Muscle layer of colon (tissue), 2 donors: ENCODE measurements around the gene KLF16.
"Not testable (repeated sequence)": the region's sequence is repeated elsewhere in the genome, so short reads cannot be mapped to it uniquely, and the experiment has no call there.

Experiments
- H3K27ac ChIP-seq: one replicate; pipeline ENCODE4 v1.7.0; 2013; ENCODE audit warnings: low read depth, mild to moderate bottlenecking, low read length, moderate library complexity
- H3K27me3 ChIP-seq, 2 donors: one replicate each; pipeline ENCODE4 v1.7.0; 2013; ENCODE audit warnings: low read length in 2 of 2, mild to moderate bottlenecking in 2 of 2; ENCODE audit not compliant: insufficient read depth in 2 of 2, control insufficient read depth in 1 of 2
- H3K36me3 ChIP-seq: one replicate; pipeline ENCODE4 v1.7.0; 2013; ENCODE audit warnings: mild to moderate bottlenecking, low read length; ENCODE audit not compliant: insufficient read depth
- H3K4me1 ChIP-seq: one replicate; pipeline ENCODE4 v1.7.0; 2013; ENCODE audit warnings: mild to moderate bottlenecking, low read length; ENCODE audit not compliant: insufficient read depth
- H3K4me3 ChIP-seq, 2 donors: one replicate each; pipeline ENCODE4 v1.7.0; 2013; ENCODE audit warnings: low read length in 2 of 2, low read depth in 1 of 2, mild to moderate bottlenecking in 1 of 2, moderate library complexity in 1 of 2
- H3K9ac ChIP-seq: one replicate; pipeline ENCODE4 v1.7.0; 2013; ENCODE audit warnings: low read length
- H3K9me3 ChIP-seq: one replicate; pipeline ENCODE4 v1.7.0; 2013; ENCODE audit warnings: mild to moderate bottlenecking, low read length
- donor health status: abdominal sarcoma.
- donor health status: Adenocarcinoma of cecum.

The KLF16 gene

DNA sequence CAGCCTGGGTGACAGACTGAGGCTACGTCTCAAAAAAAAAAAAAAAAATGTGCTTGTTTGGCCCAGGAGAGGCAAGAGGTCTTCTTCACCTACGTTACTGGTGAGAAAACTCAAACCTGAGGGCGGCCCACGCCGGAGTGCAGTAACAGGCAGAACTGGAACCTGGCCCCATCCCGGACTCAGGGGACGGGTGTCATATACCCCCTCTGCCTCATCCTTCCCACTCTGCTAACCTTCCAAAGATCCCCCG, 41.4 kb upstream of the KLF16 start:
- H3K27me3 ChIP-seq, result no peaks in the 10 kb centered on the region
- H3K36me3 ChIP-seq, result no peaks in the 10 kb centered on the region
- no peak overlapping the region for H3K27ac ChIP-seq
- no peaks in the 10 kb centered on the region for H3K9me3 ChIP-seq
- peak overlapping the region in 1 of 2 donors; percentile 29 for H3K4me3 ChIP-seq
- H3K9ac ChIP-seq, result no peak overlapping the region
- peaks cover 5% of the 10 kb centered on the region for H3K4me1 ChIP-seq

DNA sequence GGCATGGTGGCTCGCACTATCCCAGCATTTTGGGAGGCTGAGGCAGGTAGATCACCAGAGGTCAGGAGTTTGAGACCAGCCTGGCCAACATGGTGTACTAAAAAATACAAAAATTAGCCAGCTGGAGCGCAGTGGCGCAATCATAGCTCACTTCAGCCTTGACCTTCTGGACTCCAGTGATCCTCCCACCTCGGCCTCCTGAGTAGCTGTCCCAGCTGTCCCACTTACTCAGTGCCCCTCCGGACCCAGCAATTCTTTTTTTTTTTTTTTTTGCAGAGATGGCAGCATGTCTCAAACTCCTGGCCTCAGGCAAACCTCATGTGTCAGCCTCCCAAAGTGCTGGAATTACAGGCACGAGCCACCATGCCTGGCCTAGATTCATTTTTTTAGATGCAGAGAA, 39.5 kb upstream of the KLF16 start:
- H3K4me1 ChIP-seq, result peaks cover 5% of the 10 kb centered on the region
- no peaks in the 10 kb centered on the region for H3K27me3 ChIP-seq

DNA sequence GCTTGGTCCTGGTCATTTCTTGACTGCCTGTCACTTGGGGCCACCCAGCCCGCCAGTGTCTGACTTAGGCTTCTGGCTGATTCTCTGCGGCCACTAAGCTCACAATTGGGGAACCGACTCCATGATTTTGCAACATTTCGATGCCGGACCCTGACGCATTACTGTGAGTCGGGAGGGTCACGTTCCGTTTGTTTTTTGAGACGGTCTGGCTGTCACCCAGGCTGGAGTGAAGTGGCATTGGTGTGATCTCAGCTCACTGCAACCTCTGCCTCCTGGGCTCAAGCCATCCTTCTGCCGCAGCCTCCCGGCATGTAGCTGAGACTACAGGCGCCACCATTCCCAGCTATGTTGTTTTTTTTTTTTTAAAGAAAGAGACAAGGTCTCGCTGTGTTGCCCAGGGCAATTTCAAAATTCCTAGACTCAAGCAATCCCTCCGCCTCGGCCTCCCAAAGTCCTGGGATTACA, 38.6 kb upstream of the KLF16 start:
- no peaks in the 10 kb centered on the region for H3K27me3 ChIP-seq
- no peaks in the 10 kb centered on the region for H3K9me3 ChIP-seq
- peaks cover 10% of the 10 kb centered on the region for H3K4me1 ChIP-seq
- no peaks in the 10 kb centered on the region for H3K36me3 ChIP-seq
- H3K9ac ChIP-seq, result no peak overlapping the region
- H3K4me3 ChIP-seq, result no peak overlapping the region
- H3K27ac ChIP-seq, result no peak overlapping the region

More for the DNA sequence above, 39.5 kb upstream of the KLF16 start:
- Histone ChIP-seq H3K4me3 (no peak overlapping the region), H3K9me3 (no peaks in the 10 kb centered on the region), H3K27ac (no peak overlapping the region), H3K9ac (no peak overlapping the region), H3K36me3 (no peaks in the 10 kb centered on the region)

DNA sequence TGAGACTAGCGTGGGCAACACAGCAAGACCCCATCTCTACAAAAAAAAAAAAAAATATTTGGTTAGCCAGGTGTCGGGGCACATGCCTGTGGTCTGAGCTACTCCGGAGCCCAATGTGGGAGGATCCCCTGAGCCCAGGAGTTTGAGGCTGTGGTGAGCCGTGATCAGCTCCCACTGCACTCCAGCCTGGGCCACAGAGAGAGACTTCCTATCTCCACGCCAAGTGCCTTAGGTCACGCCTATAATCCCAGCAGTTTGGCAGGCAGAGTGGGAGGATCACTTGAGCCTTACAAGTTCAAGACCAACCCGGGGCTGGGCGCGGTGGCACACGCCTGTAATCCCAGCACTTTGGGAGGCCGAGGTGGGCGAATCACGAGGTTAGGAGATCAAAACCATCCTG, 33.1 kb upstream of the KLF16 start:
- H3K4me3 ChIP-seq, result no peak overlapping the region

DNA sequence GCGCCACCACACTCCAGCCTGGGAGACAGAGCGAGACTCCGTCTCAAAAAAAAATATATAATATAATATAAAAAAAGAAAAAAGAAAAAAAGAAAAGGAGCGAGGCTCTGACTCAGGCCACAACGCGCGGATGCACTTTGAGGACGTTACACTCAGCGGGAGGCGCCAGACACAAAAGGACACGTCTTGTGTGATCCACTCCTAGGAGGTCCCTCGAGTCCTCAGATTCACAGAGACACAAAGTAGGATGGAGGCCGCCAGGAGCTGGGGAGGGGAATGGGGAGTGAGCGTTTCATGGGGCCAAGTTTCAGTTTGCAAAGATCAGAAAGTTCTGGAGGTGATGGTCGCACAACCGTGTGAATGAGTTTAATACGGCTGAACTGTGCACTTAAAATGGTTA, 30.4 kb upstream of the KLF16 start:
- Histone ChIP-seq H3K9me3 (no peaks in the 10 kb centered on the region), H3K36me3 (no peaks in the 10 kb centered on the region), H3K9ac (no peak overlapping the region), H3K27ac (no peak overlapping the region), H3K4me3 (no peak overlapping the region), H3K4me1 (peaks cover 5% of the 10 kb centered on the region), H3K27me3 (no peaks in the 10 kb centered on the region)

More for the DNA sequence above, 33.1 kb upstream of the KLF16 start:
- peaks cover 5% of the 10 kb centered on the region for H3K4me1 ChIP-seq
- H3K27me3 ChIP-seq, result no peaks in the 10 kb centered on the region
- H3K9ac ChIP-seq, result no peak overlapping the region
- H3K9me3 ChIP-seq, result no peaks in the 10 kb centered on the region
- no peak overlapping the region for H3K27ac ChIP-seq
- no peaks in the 10 kb centered on the region for H3K36me3 ChIP-seq

DNA sequence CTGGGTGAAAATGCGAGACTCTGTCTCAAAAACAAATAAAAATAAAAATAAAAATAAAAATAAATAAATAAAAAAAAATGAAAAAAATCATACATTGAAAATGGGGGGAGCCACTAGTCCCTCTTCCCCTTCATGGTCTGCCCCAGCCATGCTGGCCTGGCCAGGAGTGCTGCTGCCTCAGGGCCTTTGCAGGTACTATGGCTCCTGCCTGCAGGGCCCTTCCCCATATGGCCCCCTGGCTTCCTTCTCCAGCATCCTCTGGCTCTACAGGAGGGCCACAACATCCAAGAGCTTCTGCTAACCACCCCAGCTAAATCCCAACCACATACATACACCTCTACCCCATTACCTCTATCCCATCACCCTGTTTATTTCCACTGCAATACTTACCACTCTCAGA, 26.5 kb upstream of the KLF16 start:
- Histone ChIP-seq H3K4me3 (no peak overlapping the region), H3K36me3 (no peaks in the 10 kb centered on the region), H3K4me1 (no peaks in the 10 kb centered on the region), H3K9me3 (no peaks in the 10 kb centered on the region), H3K27ac (no peak overlapping the region), H3K9ac (no peak overlapping the region), H3K27me3 (no peaks in the 10 kb centered on the region)

DNA sequence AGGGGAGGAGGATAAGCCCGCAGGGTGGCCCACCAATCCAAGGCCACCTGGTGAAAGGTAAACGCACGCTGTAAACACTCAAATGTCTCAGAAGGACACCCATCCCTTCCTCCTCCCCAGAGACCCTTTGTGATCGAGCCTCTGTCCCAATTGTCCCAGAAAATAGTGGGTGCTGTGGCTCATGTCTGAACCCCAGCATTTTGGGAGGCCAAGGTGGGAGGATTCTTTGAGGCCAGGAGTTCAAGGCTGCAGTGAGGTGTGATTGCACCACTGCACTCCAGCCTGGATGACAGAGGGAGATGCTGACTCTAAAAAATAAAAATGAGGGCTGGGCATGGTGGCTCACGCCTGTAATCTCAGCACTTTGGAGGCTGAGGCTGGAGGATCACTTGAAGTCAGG, 25.0 kb upstream of the KLF16 start:
- H3K4me3 ChIP-seq, result no peak overlapping the region
- no peaks in the 10 kb centered on the region for H3K9me3 ChIP-seq
- no peaks in the 10 kb centered on the region for H3K27me3 ChIP-seq
- H3K27ac ChIP-seq, result no peak overlapping the region
- H3K9ac ChIP-seq, result no peak overlapping the region
- no peaks in the 10 kb centered on the region for H3K36me3 ChIP-seq
- H3K4me1 ChIP-seq, result peaks cover 12% of the 10 kb centered on the region

DNA sequence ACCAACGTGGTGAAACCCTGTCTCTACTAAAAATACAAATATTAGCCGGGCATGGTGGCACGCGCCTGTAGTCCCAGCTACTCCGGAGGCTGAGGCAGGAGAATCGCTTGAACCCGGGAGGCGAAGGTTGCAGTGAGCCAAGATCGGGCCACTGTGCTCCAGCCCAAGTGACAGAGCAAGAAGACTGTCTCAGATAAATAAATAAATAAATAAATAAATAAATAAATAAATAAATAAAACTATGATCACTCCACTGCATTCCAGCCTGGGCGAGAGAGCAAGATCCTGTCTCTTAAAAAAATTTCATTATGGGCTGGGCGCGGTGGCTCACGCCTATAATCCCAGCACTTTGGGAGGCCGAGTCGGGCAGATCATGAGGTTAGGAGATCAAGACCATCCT, 23.0 kb upstream of the KLF16 start:
- H3K4me3 ChIP-seq, H3K9ac ChIP-seq, H3K27ac ChIP-seq, H3K9me3 ChIP-seq, H3K36me3 ChIP-seq, H3K27me3 ChIP-seq: not testable (repeated sequence)
- H3K4me1 ChIP-seq, result peaks cover 27% of the 10 kb centered on the region

DNA sequence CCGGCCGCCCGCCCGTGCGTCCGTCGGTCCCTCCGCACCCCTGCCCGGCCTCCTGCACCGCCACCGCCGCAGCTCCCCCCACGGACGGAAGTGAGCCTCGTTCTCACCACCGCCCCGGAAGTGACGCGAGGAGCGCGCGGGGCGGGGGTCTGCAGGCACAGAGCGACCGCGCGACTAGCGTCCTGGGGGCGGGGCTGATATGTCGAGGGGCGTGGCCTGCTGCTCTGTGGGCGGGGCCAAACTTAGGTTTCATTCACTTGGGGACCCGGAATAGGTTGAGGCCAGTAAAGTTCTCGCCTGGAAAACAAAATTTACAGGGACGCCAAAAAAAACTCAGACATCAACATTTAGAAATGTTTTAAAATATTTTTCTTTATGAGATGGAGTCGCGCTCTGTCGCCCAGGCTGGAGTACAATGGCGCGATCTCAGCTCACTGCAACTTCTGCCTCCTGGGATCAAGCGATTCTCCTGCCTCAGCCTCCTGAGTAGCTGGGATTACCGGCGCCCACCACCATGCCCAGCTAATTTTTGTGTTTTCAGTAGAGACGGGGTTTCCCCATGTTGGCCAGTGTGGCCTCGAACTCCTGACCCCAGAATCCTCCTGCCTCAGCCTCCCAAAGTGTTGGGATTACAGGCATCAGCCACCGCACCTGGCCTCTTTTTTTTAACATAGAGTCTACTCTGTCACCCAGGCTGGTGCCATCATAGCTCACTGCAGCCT, 22.2 kb upstream of the KLF16 start, which contains the start of gene ABHD17A:
TSS of gene ABHD17A (minus strand) at position 99 of the 722 bp plus-strand sequence. CDS start 3,930 bp downstream, outside the sequence.
- H3K4me1 ChIP-seq, result peaks cover 27% of the 10 kb centered on the region
- peak within 1 kb of the TSS; percentile 77 to 94 for H3K4me3 ChIP-seq
- H3K27ac ChIP-seq, result peak within 1 kb of the TSS; percentile 87
- peak within 1 kb of the TSS; percentile 82 for H3K9ac ChIP-seq
- H3K27me3 ChIP-seq, H3K36me3 ChIP-seq, H3K9me3 ChIP-seq: not testable (repeated sequence)

DNA sequence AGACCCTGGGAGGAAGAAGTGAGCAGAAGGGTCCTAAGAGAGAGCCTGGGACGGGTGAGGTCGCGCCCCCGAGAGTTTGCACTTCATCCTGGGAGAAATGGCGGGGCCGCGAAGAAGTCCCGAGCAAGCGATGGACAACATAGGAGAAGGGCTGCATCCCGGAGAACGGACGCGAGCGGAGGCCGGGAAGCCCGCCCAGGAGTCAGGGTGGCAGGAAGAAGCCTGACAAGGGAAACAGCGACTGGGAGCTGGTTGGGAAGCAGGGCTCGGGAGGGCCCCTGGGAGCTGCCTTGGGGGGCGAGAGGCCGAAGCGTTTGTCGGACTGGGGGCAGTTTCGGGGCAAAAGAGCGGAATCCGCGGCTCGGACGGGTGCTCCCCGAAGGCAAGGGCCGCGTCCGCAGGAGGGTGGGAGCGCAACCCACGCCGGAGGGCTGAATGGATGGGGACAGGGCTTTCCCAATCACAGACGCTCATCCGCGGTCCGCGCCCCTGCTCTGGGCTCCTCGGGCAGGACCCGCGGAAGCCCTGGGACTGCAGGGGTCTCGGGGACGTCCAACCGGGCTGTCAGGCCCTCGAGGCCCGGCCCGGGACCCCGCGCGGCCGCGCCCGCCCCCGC, 21.4 kb upstream of the KLF16 start:
- H3K9me3 ChIP-seq, result no peaks in the 10 kb centered on the region
- H3K4me3 ChIP-seq, result peak overlapping the region; percentile 77 to 94
- no peaks in the 10 kb centered on the region for H3K36me3 ChIP-seq
- peaks cover 27% of the 10 kb centered on the region for H3K4me1 ChIP-seq
- peak overlapping the region; percentile 87 for H3K27ac ChIP-seq
- no peaks in the 10 kb centered on the region for H3K27me3 ChIP-seq
- H3K9ac ChIP-seq, result peak overlapping the region; percentile 82

DNA sequence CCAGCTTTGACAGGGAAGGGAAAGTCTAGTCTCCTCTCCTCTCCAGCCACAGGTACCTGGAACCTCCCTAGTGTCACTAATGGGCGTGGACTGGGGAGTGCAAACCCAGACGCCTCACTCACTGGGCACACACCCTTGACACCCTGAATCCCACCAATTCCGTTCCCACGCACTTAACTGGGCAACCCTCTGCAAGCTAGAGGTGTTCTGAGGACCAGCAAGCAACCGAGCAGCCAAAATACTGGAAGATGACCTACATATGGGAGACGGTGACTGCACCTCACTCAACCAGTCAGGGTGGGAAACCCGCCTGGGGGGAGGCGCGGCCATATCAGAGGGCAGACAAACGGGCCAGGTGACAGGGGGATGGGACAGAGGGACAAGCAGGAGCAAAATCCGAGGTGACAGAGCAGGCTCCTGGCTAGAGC, 20.9 kb upstream of the KLF16 start:
- no peaks in the 10 kb centered on the region for H3K9me3 ChIP-seq
- peak overlapping the region; percentile 82 for H3K9ac ChIP-seq
- H3K4me1 ChIP-seq, result peaks cover 27% of the 10 kb centered on the region
- peak overlapping the region; percentile 87 for H3K27ac ChIP-seq
- H3K36me3 ChIP-seq, result no peaks in the 10 kb centered on the region
- H3K27me3 ChIP-seq, result no peaks in the 10 kb centered on the region
- peak overlapping the region; percentile 77 to 94 for H3K4me3 ChIP-seq

DNA sequence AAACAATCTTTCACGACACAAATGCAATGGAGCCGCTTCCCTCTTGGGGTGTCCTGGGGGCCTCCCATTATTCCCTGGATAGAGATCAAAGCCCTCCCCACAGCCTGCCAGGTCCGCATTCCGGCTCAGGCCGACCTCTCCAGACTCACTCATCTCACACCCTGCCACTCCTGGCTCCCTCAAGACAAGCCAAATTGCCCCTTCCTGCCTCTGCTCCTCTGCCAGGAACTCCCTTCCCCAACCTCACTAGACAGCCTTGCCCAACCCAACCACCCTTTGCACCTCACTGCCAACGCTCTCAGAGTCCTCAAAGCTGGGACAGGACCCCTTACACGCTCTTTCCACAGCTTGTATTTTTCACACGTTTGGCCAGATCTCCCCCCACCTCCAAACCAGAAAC, 20.4 kb upstream of the KLF16 start:
- Histone ChIP-seq H3K4me3 (peak overlapping the region; percentile 23 to 77), H3K4me1 (peaks cover 27% of the 10 kb centered on the region), H3K27ac (no peak overlapping the region), H3K27me3 (no peaks in the 10 kb centered on the region), H3K9ac (peak overlapping the region; percentile 82), H3K36me3 (no peaks in the 10 kb centered on the region), H3K9me3 (no peaks in the 10 kb centered on the region)
